Aorta (tissue), 5 donors: ENCODE data around the gene DMWD. TPM values are rescaled to one million over a fixed set of nuclear protein-coding genes. Genes with fewer than 3 reads are reported as not detected.

ENCODE experiments used
- ATAC-seq: fragments of 200-7000 bp; cut with Tn5 transposase; one replicate; pipeline ENCODE4 v1.9.1; 2022; ENCODE audit warnings: moderate library complexity; ENCODE audit not compliant: low FRiP score
- DNase-seq, 2 donors: peaks; one replicate each; pipeline ENCODE4 v3.0.0-alpha.2; 2020
- H3K27ac ChIP-seq, 2 donors: one replicate each; pipeline ENCODE4 v1.5.1; 2013; ENCODE audit warnings: low read length in 2 of 2, mild to moderate bottlenecking in 2 of 2, moderate library complexity in 2 of 2, control low read depth in 1 of 2, inconsistent platforms in 1 of 2, low read depth in 1 of 2
- H3K27me3 ChIP-seq, 2 donors: one replicate each; pipeline ENCODE4 v1.6.1; 2013; ENCODE audit warnings: control low read depth in 1 of 2, low read length in 1 of 2, mild to moderate bottlenecking in 1 of 2, moderate library complexity in 1 of 2; ENCODE audit not compliant: insufficient read depth in 2 of 2, control insufficient read depth in 1 of 2
- H3K36me3 ChIP-seq, 2 donors: one replicate each; pipeline ENCODE4 v1.6.1; 2013; ENCODE audit warnings: control low read depth in 1 of 2, low read length in 1 of 2, mild to moderate bottlenecking in 1 of 2; ENCODE audit not compliant: insufficient read depth in 2 of 2, control insufficient read depth in 1 of 2
- H3K4me1 ChIP-seq, 2 donors: one replicate each; pipeline ENCODE4 v1.6.1; 2013; ENCODE audit warnings: low read length in 2 of 2, control low read depth in 1 of 2, mild to moderate bottlenecking in 1 of 2, moderate library complexity in 1 of 2; ENCODE audit not compliant: insufficient read depth in 2 of 2, control insufficient read depth in 1 of 2
- H3K4me3 ChIP-seq, 2 donors: one replicate each; pipeline ENCODE4 v1.5.1; 2013; ENCODE audit warnings: low read length in 2 of 2, control low read depth in 1 of 2, mild to moderate bottlenecking in 1 of 2
- H3K9me3 ChIP-seq: one replicate; pipeline ENCODE4 v1.6.1; 2013; ENCODE audit warnings: mild to moderate bottlenecking, low read length; ENCODE audit not compliant: control insufficient read depth
- WGBS, 2 donors: extraction: QIAGEN DNeasy Blood & Tissue Kit; methylation state at CpG; one replicate each; pipeline ENCODE4 v1.1.7; 2013; 5-methylcytosine and 5-hydroxymethylcytosine counted together
- intact Hi-C, 2 donors: fragments of 100-400 bp; cut with DNase I; formaldehyde crosslinking; loops; one replicate each; pipeline versions ENCODE4 v1.14.2 to v1.15.0; 2022
- polyA plus RNA-seq, 2 donors: library from polyadenylated mRNA; stranded (reverse); fragments of 200-250 nt; gene quantifications; one replicate each; pipeline ENCODE4 v1.2.3, GENCODE V29; 2013
- total RNA-seq, 2 donors: library from RNA; stranded (reverse); fragmentation: NEBNext Ultra II Directional; extraction: Animal tissue kit (Norgen Biotek cat#: 25700); gene quantifications; one replicate each; pipeline ENCODE4 v1.2.1, GENCODE V29; 2021
- donor health status: healthy with polysubstance abuse.
- donor health status: Bipolar disorder and iron deficiency.
- donor health status: DM: no; HTN: no; CAD: no.
- donor health status: DM: no; HTN: no; CAD: no.
- donor health status: DM: yes; HTN: yes; CAD: no.

DMWD gene
- total and polyA plus RNA-seq, 4 donors, result 20.9 to 70.7 (median 66.4) TPM

- Histone ChIP-seq H3K4me1 (no peaks in the 10 kb centered on the region), H3K9me3 (no peaks in the 10 kb centered on the region), H3K36me3 (peaks cover 0 to 5% of the 10 kb centered on the region in 2 donors), H3K27ac (no peak overlapping the region), H3K27me3 (no peaks in the 10 kb centered on the region), H3K4me3 (no peak overlapping the region)
- ATAC-seq (no peak), DNase-seq (no peak)
- WGBS, 2 donors, result 77% methylated on average over 19 to 20 of the region's 20 CpGs
- intact Hi-C loops, result no loop called here
Measured at GRCh38 chr19:45820413-45821102, 27.9 kb upstream of the DMWD start.

GRCh38 chr19:45819769-45820168 is 27.1 kb upstream of the DMWD start:
- 85% methylated on average over 6 of the region's 6 CpGs for WGBS, 2 donors
- peaks cover 0 to 5% of the 10 kb centered on the region in 2 donors for H3K36me3 ChIP-seq
- no peaks in the 10 kb centered on the region for H3K4me1 ChIP-seq

GRCh38 chr19:45817725-45818301 is 25.2 kb upstream of the DMWD start:
- WGBS, 2 donors, result 75 to 78% methylated on average over 19 of the region's 19 CpGs
- Histone ChIP-seq H3K4me1 (no peaks in the 10 kb centered on the region), H3K27me3 (no peaks in the 10 kb centered on the region), H3K36me3 (peaks cover 0 to 1% of the 10 kb centered on the region in 2 donors), H3K9me3 (no peaks in the 10 kb centered on the region), H3K4me3 (no peak overlapping the region), H3K27ac (no peak overlapping the region)
- intact Hi-C loops, result loop anchor here in 1 of 2 donors (5.0 kb wide), 1 partner anchor 64 kb away; no protein-coding TSS in a partner anchor
- ATAC-seq, result no peak
- DNase-seq, result no peak

More at GRCh38 chr19:45819769-45820168, 27.1 kb upstream of the DMWD start:
- intact Hi-C loops, result loop anchor here in 1 of 2 donors (5.0 kb wide), 1 partner anchor 63 kb away; no protein-coding TSS in a partner anchor
- H3K27me3 ChIP-seq, result no peaks in the 10 kb centered on the region
- DNase-seq, result no peak
- no peaks in the 10 kb centered on the region for H3K9me3 ChIP-seq
- ATAC-seq, result no peak
- no peak overlapping the region for H3K4me3 ChIP-seq
- H3K27ac ChIP-seq, result no peak overlapping the region

GRCh38 chr19:45817010-45817724 is 24.5 kb upstream of the DMWD start:
- no peaks in the 10 kb centered on the region for H3K27me3 ChIP-seq
- ATAC-seq (peak; percentile 92), DNase-seq (peak; percentile 96 to 98)
- no peaks in the 10 kb centered on the region for H3K9me3 ChIP-seq
- no peaks in the 10 kb centered on the region for H3K36me3 ChIP-seq
- intact Hi-C loops, result loop anchor here in 1 of 2 donors (5.0 kb wide), 1 partner anchor 65 kb away; no protein-coding TSS in a partner anchor
- H3K4me3 ChIP-seq, result no peak overlapping the region
- WGBS, 2 donors, result 24 to 26% methylated on average over 24 of the region's 24 CpGs
- no peak overlapping the region for H3K27ac ChIP-seq
- no peaks in the 10 kb centered on the region for H3K4me1 ChIP-seq

- H3K27ac ChIP-seq, result no peak overlapping the region
- no peak overlapping the region for H3K4me3 ChIP-seq
- no peaks in the 10 kb centered on the region for H3K27me3 ChIP-seq
- intact Hi-C loops, result loop anchor here in 1 of 2 donors (5.0 kb wide), 1 partner anchor 66 kb away; no protein-coding TSS in a partner anchor
- 73 to 74% methylated on average over 15 to 18 of the region's 18 CpGs for WGBS, 2 donors
- H3K4me1 ChIP-seq, result no peaks in the 10 kb centered on the region
- no peak for DNase-seq
- H3K9me3 ChIP-seq, result no peaks in the 10 kb centered on the region
- ATAC-seq, result no peak
- no peaks in the 10 kb centered on the region for H3K36me3 ChIP-seq
Measured at GRCh38 chr19:45816236-45817009, 23.8 kb upstream of the DMWD start.

- no peaks in the 10 kb centered on the region for H3K9me3 ChIP-seq
- no peaks in the 10 kb centered on the region for H3K36me3 ChIP-seq
- ATAC-seq (peak; percentile 11), DNase-seq (no peak)
- H3K27ac ChIP-seq, result no peak overlapping the region
- intact Hi-C loops, result loop anchor here in 1 of 2 donors (5.0 kb wide), 1 partner anchor 67 kb away; no protein-coding TSS in a partner anchor
- no peaks in the 10 kb centered on the region for H3K4me1 ChIP-seq
- H3K4me3 ChIP-seq, result peak overlapping the region; percentile 29 to 40
- no peaks in the 10 kb centered on the region for H3K27me3 ChIP-seq
- 7 to 9% methylated on average over 34 to 44 of the region's 44 CpGs for WGBS, 2 donors
Measured at GRCh38 chr19:45815481-45816216, 23.0 kb upstream of the DMWD start.

GRCh38 chr19:45814851-45815480 is 22.3 kb upstream of the DMWD start, which contains the start of gene RSPH6A:
Gene RSPH6A (minus strand): TSS chr19:45815308. CDS start chr19:45815176, 132 bp downstream.
- ATAC-seq (no peak), DNase-seq (no peak)
- intact Hi-C loops, result loop anchor here (5.0 kb wide), 2 partner anchors 37 to 67 kb away; no protein-coding TSS in a partner anchor
- 6 to 17% methylated on average over 40 of the region's 40 CpGs for WGBS, 2 donors
- no peaks in the 10 kb centered on the region for H3K9me3 ChIP-seq
- H3K27me3 ChIP-seq, result no peaks in the 10 kb centered on the region
- peak within 1 kb of the TSS; percentile 29 to 40 for H3K4me3 ChIP-seq
- no peaks in the 10 kb centered on the region for H3K36me3 ChIP-seq
- no peak within 1 kb of the TSS for H3K27ac ChIP-seq
- H3K4me1 ChIP-seq, result no peaks in the 10 kb centered on the region
